HG02798 (cell line): ENCODE results near the gene PDS5A.
A peak's percentile ranks its signal among the peaks of the same experiment; 100 is the strongest.
"Not testable (repeated sequence)": the region's sequence is repeated elsewhere in the genome, so short reads cannot be mapped to it uniquely, and the experiment has no call there.

ENCODE experiments used
- ATAC-seq: cut with Tn5 transposase; IDR thresholded peaks from one replicate; pipeline ENCODE4 v1.9.1; 2021; ENCODE audit warnings: mild to moderate bottlenecking; ENCODE audit not compliant: unreplicated experiment, poor library complexity

PDS5A gene

GRCh38 chr4:39977489-39978377, at the start of gene PDS5A:
Gene PDS5A (minus strand): TSS chr4:39977911. CDS start chr4:39976577, 1,334 bp downstream.
- ATAC-seq: peak; percentile 81

GRCh38 chr4:40024049-40024448, 46.3 kb upstream of the PDS5A start:
- ATAC-seq: not testable (repeated sequence)

GRCh38 chr4:40021116-40021515, 43.4 kb upstream of the PDS5A start:
- ATAC-seq: not testable (repeated sequence)

- ATAC-seq: no peak
Observed at GRCh38 chr4:40020221-40020620, 42.5 kb upstream of the PDS5A start.

- ATAC-seq: no peak
Observed at GRCh38 chr4:40016007-40016406, 38.3 kb upstream of the PDS5A start.

- no peak for ATAC-seq
Observed at GRCh38 chr4:40003986-40004385, 26.3 kb upstream of the PDS5A start.

- ATAC-seq: no peak
Observed at GRCh38 chr4:40000711-40001110, 23.0 kb upstream of the PDS5A start.

- ATAC-seq: no peak
Observed at GRCh38 chr4:39998659-39999345, 21.1 kb upstream of the PDS5A start.

GRCh38 chr4:39996811-39997210, 19.1 kb upstream of the PDS5A start:
- ATAC-seq: no peak

- no peak for ATAC-seq
Observed at GRCh38 chr4:39994406-39994805, 16.7 kb upstream of the PDS5A start.

- ATAC-seq: not testable (repeated sequence)
Observed at GRCh38 chr4:39989381-39989780, 11.7 kb upstream of the PDS5A start.

GRCh38 chr4:39987485-39987884, 9.8 kb upstream of the PDS5A start:
- peak; percentile 56 for ATAC-seq

GRCh38 chr4:39978904-39979303, 1.2 kb upstream of the PDS5A start:
- ATAC-seq: no peak

- ATAC-seq: no peak
Observed at GRCh38 chr4:39978378-39978775, 666 bp upstream of the PDS5A start.

- ATAC-seq: peak; percentile 21
Observed at GRCh38 chr4:39976945-39977488, 694 bp downstream of the PDS5A start.

- peak; percentile 39 for ATAC-seq
Observed at GRCh38 chr4:39976141-39976944, 1.4 kb downstream of the PDS5A start.

GRCh38 chr4:39975488-39976089, 2.1 kb downstream of the PDS5A start:
- no peak for ATAC-seq

GRCh38 chr4:39973052-39973451, 4.7 kb downstream of the PDS5A start:
- ATAC-seq: not testable (repeated sequence)

- peak; percentile 72 for ATAC-seq
Observed at GRCh38 chr4:39970671-39971640, 6.8 kb downstream of the PDS5A start.
